GM12878 (cell line): ENCODE measurements around the gene TTC17.

Experiments
- CTCF ChIP-seq, 3 experiments: IDR thresholded peaks in 2 of 3; conservative IDR thresholded peaks in 1 of 3; 2 replicates each; pipeline ENCODE4 v1.5.1; 2011; ENCODE audit warnings: low read depth in 3 of 3, low read length in 3 of 3, mild to moderate bottlenecking in 3 of 3, control low read depth in 2 of 3, moderate library complexity in 2 of 3, inconsistent platforms in 1 of 3, mixed read lengths in 1 of 3; ENCODE audit not compliant: control insufficient read depth in 2 of 3, insufficient read depth in 1 of 3; ENCODE audit errors: extremely low read depth in 1 of 3
- FOS ChIP-seq: IDR thresholded peaks from 3 replicates; pipeline ENCODE4 v1.6.1; 2011; ENCODE audit warnings: borderline replicate concordance; ENCODE audit not compliant: insufficient read length; ENCODE audit errors: extremely low read depth
- HDAC2 ChIP-seq: fragments of 200-600 bp; sonication (generic); IDR thresholded peaks from 2 replicates; pipeline ENCODE4 v1.6.1; 2017
- POLR2A ChIP-seq: IDR thresholded peaks from 2 replicates; pipeline ENCODE4 v1.6.1; 2011; ENCODE audit warnings: low read depth, mild to moderate bottlenecking, low read length
- RAD51 ChIP-seq: fragments of 450-650 bp; IDR thresholded peaks from 2 replicates; pipeline ENCODE4 v1.6.1; 2016; ENCODE audit warnings: moderate library complexity, mild to moderate bottlenecking, inconsistent platforms
- RCOR1 ChIP-seq: conservative IDR thresholded peaks from 2 replicates; pipeline ENCODE4 v1.6.1; 2012; ENCODE audit warnings: low read depth, low read length, improper control_type of control experiment
- RFX5 ChIP-seq: IDR thresholded peaks from 2 replicates; pipeline ENCODE4 v1.6.1; 2011; ENCODE audit warnings: low read depth, low read length, improper control_type of control experiment
- RUNX3 ChIP-seq: IDR thresholded peaks from 2 replicates; pipeline ENCODE4 v1.6.1; 2012; ENCODE audit warnings: low read length, inconsistent platforms
- SP1 ChIP-seq: IDR thresholded peaks from one replicate; pipeline ENCODE4 v1.6.1; 2011; ENCODE audit warnings: low read depth, low read length
- ZBTB33 ChIP-seq: fragments of 450-650 bp; IDR thresholded peaks from 2 replicates; pipeline ENCODE4 v1.6.1; 2017; ENCODE audit warnings: mild to moderate bottlenecking
- ZBTB40 ChIP-seq: fragments of 450-650 bp; IDR thresholded peaks from 2 replicates; pipeline ENCODE4 v1.6.1; 2016; ENCODE audit warnings: mild to moderate bottlenecking, moderate library complexity, borderline replicate concordance

GRCh38 chr11:43459246-43459645, 100.5 kb downstream of the TTC17 start:
- TF ChIP-seq RFX5 (no peak), RCOR1 (no peak), FOS (no peak), CTCF (IDR thresholded peaks at IDR 0.05 in 2 of 3, conservative IDR thresholded peaks at IDR 0.05 in 1 of 3; ENCODE audit: control insufficient read depth in 2 of 3, extremely low read depth in 1 of 3, insufficient read depth in 1 of 3, low read depth in 3 of 3, low read length in 3 of 3) (no peak), ZBTB33 (no peak), RAD51 (no peak), POLR2A (no peak), ZBTB40 (no peak), SP1 (no peak), HDAC2 (no peak), RUNX3 (no peak)
